ENCODE results near the gene NTM.

Gene NTM

GRCh38 chr11:132310390-132311375 is 940.3 kb downstream of the NTM start:
- no peaks in the 10 kb centered on the region for H3K27me3 ChIP-seq (ENCODE audit: control insufficient read depth, insufficient read depth, low read length)
- no peaks in the 10 kb centered on the region for H3K4me1 ChIP-seq
- TF ChIP-seq CTCF (IDR thresholded peaks at IDR 0.05) = no peak
- H3K4me2 ChIP-seq (ENCODE audit: low read length) = no peak overlapping the region
- no peak overlapping the region for H2AFZ ChIP-seq
- no peaks in the 10 kb centered on the region for H3K79me2 ChIP-seq
- no peak overlapping the region for H3K9ac ChIP-seq
- no peaks in the 10 kb centered on the region for H3K9me3 ChIP-seq (ENCODE audit: control insufficient read depth, low read length)
- H3K27ac ChIP-seq = no peak overlapping the region
- H3K4me3 ChIP-seq (ENCODE audit: low read depth, low read length) = no peak overlapping the region
- no peaks in the 10 kb centered on the region for H3K36me3 ChIP-seq (ENCODE audit: control insufficient read depth, insufficient read depth, low read length)

DNA sequence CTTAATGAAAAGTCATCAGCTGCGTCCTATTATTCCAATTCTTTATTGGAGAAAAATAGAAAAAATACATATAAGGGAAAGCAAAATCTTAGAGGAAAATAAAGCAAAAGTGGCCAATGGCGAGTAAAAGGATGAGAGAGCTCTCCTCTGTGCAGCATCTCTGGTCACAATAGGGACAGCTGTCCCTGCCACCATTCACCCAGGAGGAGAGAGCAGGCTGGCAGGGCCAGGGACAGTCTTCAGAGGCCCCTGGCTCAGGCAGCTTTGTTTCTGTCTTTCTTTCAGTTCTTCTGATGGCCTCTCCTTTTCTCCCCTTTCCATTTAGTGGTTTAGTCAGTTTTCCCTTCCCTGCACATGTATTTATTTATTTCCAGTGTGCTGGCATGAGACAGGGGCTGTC is 941.3 kb downstream of the NTM start:
- H3K27ac ChIP-seq = no peak overlapping the region
- H3K9me3 ChIP-seq (ENCODE audit: control insufficient read depth, low read length) = no peaks in the 10 kb centered on the region
- H3K4me1 ChIP-seq = no peaks in the 10 kb centered on the region
- H3K9ac ChIP-seq = no peak overlapping the region
- no peak overlapping the region for H2AFZ ChIP-seq
- no peak overlapping the region for H3K4me3 ChIP-seq (ENCODE audit: low read depth, low read length)
- no peak overlapping the region for H3K4me2 ChIP-seq (ENCODE audit: low read length)
- H3K27me3 ChIP-seq (ENCODE audit: control insufficient read depth, insufficient read depth, low read length) = no peaks in the 10 kb centered on the region
- TF ChIP-seq CTCF (IDR thresholded peaks at IDR 0.05) = no peak
- H3K36me3 ChIP-seq (ENCODE audit: control insufficient read depth, insufficient read depth, low read length) = no peaks in the 10 kb centered on the region
- H3K79me2 ChIP-seq = no peaks in the 10 kb centered on the region

- Histone ChIP-seq H3K4me3 (ENCODE audit: low read depth, low read length) (no peak overlapping the region), H3K4me2 (ENCODE audit: low read length) (no peak overlapping the region), H3K79me2 (no peaks in the 10 kb centered on the region), H3K27ac (no peak overlapping the region), H3K27me3 (ENCODE audit: control insufficient read depth, insufficient read depth, low read length) (no peaks in the 10 kb centered on the region), H2AFZ (no peak overlapping the region), H3K36me3 (ENCODE audit: control insufficient read depth, insufficient read depth, low read length) (no peaks in the 10 kb centered on the region), H3K9ac (no peak overlapping the region), H3K9me3 (ENCODE audit: control insufficient read depth, low read length) (no peaks in the 10 kb centered on the region), H3K4me1 (no peaks in the 10 kb centered on the region)
- no peak for TF ChIP-seq CTCF (IDR thresholded peaks at IDR 0.05)
Observed at GRCh38 chr11:132312161-132312560, 941.7 kb downstream of the NTM start.

DNA sequence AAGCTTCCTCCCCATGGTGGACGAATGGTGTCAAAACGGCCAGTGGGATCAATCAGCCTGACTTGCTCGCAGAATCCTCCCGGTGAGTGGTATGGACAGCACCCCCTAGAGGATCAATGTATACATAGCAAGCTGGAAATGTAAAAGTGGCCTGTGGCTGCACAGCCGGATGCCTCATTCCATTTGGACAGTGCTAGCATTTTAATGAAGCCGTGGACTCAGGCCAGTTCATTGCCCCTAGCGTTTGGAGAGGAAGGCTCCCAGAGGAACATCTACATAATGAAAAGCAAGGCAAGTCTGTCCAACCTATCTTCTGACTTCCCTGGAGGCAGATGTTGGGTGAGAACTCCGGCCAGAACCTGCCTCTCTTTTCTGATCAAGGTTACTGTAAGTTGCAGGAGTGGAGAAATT is 942.3 kb downstream of the NTM start:
- no peak overlapping the region for H2AFZ ChIP-seq

More for the DNA sequence above, 942.3 kb downstream of the NTM start:
- Histone ChIP-seq H3K36me3 (ENCODE audit: control insufficient read depth, insufficient read depth, low read length) (no peaks in the 10 kb centered on the region), H3K27me3 (ENCODE audit: control insufficient read depth, insufficient read depth, low read length) (no peaks in the 10 kb centered on the region), H3K27ac (no peak overlapping the region), H3K9ac (no peak overlapping the region), H3K4me1 (no peaks in the 10 kb centered on the region), H3K9me3 (ENCODE audit: control insufficient read depth, low read length) (no peaks in the 10 kb centered on the region), H3K79me2 (no peaks in the 10 kb centered on the region), H3K4me2 (ENCODE audit: low read length) (no peak overlapping the region), H3K4me3 (ENCODE audit: low read depth, low read length) (no peak overlapping the region)
- peak; percentile 50 for TF ChIP-seq CTCF (IDR thresholded peaks at IDR 0.05)

Measured in parathyroid adenoma (tissue), 2 donors.